OCI-LY1 (cell line): ENCODE measurements around the gene HSF4.

Experiments
- EZH2 ChIP-seq: fragments of 200-600 bp; sonication (generic), shearing (Covaris generic); IDR thresholded peaks from 2 replicates; pipeline ENCODE4 v1.8.0; 2017; ENCODE audit warnings: borderline replicate concordance, mixed run types, mild to moderate bottlenecking, antibody characterized with exemption, low read length, moderate library complexity, mixed read lengths
- TF ChIP-seq, protein P1 (sequence below): fragments of 200-600 bp; sonication (generic), shearing (Covaris generic); IDR thresholded peaks from 2 replicates; pipeline ENCODE4 v1.5.1; 2017; ENCODE audit warnings: mild to moderate bottlenecking, antibody characterized with exemption, low read length, moderate library complexity, mixed read lengths

GRCh38 chr16:67156143-67156844, 8.3 kb upstream of the HSF4 start:
- TF ChIP-seq, protein P1, sequence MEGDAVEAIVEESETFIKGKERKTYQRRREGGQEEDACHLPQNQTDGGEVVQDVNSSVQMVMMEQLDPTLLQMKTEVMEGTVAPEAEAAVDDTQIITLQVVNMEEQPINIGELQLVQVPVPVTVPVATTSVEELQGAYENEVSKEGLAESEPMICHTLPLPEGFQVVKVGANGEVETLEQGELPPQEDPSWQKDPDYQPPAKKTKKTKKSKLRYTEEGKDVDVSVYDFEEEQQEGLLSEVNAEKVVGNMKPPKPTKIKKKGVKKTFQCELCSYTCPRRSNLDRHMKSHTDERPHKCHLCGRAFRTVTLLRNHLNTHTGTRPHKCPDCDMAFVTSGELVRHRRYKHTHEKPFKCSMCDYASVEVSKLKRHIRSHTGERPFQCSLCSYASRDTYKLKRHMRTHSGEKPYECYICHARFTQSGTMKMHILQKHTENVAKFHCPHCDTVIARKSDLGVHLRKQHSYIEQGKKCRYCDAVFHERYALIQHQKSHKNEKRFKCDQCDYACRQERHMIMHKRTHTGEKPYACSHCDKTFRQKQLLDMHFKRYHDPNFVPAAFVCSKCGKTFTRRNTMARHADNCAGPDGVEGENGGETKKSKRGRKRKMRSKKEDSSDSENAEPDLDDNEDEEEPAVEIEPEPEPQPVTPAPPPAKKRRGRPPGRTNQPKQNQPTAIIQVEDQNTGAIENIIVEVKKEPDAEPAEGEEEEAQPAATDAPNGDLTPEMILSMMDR: 0 out of 2 replicates have a peak, but pooled peaks have one; percentile 12
- TF ChIP-seq EZH2: no peak
